ENCODE measurements around the gene GFOD1. TPM values are rescaled to one million over a fixed set of nuclear protein-coding genes. Genes with fewer than 3 reads are reported as not detected.
A peak's percentile ranks its signal among the peaks of the same experiment; 100 is the strongest.

Gene GFOD1
- total RNA-seq, 4 donors from 2014 or later: 16.1 to 30.7 (median 22.9) TPM

DNA sequence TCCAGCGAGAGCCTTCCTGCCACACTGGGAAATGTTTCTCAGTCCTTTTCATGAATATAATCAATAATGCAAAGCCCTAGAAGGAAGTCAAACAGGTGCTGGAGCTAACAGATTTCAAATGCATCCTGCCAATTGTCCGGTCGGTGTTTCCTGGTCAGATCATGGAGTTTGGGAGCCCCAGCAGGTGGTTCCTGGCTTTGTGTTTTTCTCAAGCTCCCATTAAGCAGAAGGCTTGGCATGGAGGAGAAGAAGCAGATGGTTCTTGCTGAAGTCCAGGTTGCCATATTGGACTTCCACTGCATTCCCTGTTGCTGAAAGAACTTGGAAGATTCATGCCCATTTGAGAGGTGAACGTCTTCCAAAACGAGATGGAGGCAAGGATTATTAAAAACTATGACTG lies 68.6 kb downstream of the GFOD1 start:
- no peak overlapping the region for H3K4me3 ChIP-seq
- no peaks in the 10 kb centered on the region for H3K27me3 ChIP-seq
- intact Hi-C loops (cut with DNase I): no loop called here
- no peaks in the 10 kb centered on the region for H3K9me3 ChIP-seq
- peak overlapping the region in 3 of 4 donors; percentile 70 to 79 (median 75) for H3K27ac ChIP-seq
- H3K4me1 ChIP-seq: peaks cover 5 to 73% (median 39%) of the 10 kb centered on the region in 3 donors
- WGBS, 2 donors: 75 to 90% methylated on average over 4 to 5 of the region's 5 CpGs
- DNase-seq: no peak
- H3K36me3 ChIP-seq: no peaks in the 10 kb centered on the region
- TF ChIP-seq, protein P1, sequence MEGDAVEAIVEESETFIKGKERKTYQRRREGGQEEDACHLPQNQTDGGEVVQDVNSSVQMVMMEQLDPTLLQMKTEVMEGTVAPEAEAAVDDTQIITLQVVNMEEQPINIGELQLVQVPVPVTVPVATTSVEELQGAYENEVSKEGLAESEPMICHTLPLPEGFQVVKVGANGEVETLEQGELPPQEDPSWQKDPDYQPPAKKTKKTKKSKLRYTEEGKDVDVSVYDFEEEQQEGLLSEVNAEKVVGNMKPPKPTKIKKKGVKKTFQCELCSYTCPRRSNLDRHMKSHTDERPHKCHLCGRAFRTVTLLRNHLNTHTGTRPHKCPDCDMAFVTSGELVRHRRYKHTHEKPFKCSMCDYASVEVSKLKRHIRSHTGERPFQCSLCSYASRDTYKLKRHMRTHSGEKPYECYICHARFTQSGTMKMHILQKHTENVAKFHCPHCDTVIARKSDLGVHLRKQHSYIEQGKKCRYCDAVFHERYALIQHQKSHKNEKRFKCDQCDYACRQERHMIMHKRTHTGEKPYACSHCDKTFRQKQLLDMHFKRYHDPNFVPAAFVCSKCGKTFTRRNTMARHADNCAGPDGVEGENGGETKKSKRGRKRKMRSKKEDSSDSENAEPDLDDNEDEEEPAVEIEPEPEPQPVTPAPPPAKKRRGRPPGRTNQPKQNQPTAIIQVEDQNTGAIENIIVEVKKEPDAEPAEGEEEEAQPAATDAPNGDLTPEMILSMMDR (IDR thresholded peaks at IDR 0.05): no peak
- TF ChIP-seq POLR2A (IDR thresholded peaks at IDR 0.05): no peak

DNA sequence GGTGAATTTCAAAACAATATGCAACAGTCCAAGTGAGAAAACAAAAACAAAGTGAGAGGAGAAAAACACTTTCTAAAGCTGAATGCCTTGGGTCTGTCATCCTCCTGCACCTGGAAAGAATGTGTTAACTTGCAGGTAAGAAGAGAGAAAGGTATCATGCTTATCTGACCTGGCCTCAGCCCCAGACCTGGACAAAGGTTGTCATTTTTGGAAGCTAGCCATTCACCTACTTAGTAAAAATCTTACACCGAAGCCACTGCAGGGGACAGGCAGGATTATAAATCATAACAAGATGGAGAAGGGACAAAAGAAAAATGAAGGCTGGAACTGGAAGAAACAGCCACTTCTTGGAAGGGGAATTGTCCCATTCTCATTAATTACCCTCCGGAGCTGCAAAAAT lies 69.4 kb downstream of the GFOD1 start:
- Histone ChIP-seq H3K9me3 (no peaks in the 10 kb centered on the region), H3K27me3 (no peaks in the 10 kb centered on the region), H3K36me3 (no peaks in the 10 kb centered on the region), H3K27ac (peak overlapping the region in 2 of 4 donors; percentile 70 to 79), H3K4me3 (no peak overlapping the region), H3K4me1 (peaks cover 5 to 73% (median 38%) of the 10 kb centered on the region in 3 donors)
- intact Hi-C loops (cut with DNase I): no loop called here
- no peak for DNase-seq
- TF ChIP-seq, protein P1 (IDR thresholded peaks at IDR 0.05): no peak
- TF ChIP-seq POLR2A (IDR thresholded peaks at IDR 0.05): no peak
- WGBS, 2 donors: 68 to 86% methylated on average over 2 of the region's 2 CpGs

DNA sequence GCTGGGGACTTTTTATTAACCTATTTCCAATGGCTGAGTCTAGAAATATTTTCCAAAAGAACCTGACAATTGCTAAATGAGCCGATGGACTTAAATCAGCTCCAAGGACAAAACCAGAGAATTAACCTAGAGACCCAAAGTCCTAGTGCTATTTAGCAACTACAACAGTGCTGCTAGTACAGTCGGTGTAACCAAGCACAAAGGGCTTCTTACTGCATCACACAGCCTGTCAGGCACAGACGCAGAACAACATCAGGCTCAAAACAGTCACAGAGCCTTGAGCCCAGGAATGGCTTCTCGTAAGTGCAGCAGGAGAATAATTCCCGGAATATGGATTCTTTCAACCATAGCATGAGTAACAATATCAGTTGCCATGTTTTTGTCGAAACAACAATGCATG lies 70.0 kb downstream of the GFOD1 start:
- H3K36me3 ChIP-seq: no peaks in the 10 kb centered on the region
- 44 to 73% methylated on average over 3 to 6 of the region's 6 CpGs for WGBS, 2 donors
- H3K27me3 ChIP-seq: no peaks in the 10 kb centered on the region
- peak overlapping the region in 3 of 4 donors; percentile 18 to 70 (median 53) for H3K27ac ChIP-seq
- TF ChIP-seq, protein P1 (IDR thresholded peaks at IDR 0.05): no peak
- no peak for TF ChIP-seq POLR2A (IDR thresholded peaks at IDR 0.05)
- no peak overlapping the region for H3K4me3 ChIP-seq
- intact Hi-C loops (cut with DNase I): no loop called here
- no peak for DNase-seq
- H3K9me3 ChIP-seq: no peaks in the 10 kb centered on the region
- peaks cover 5 to 73% (median 35%) of the 10 kb centered on the region in 3 donors for H3K4me1 ChIP-seq

DNA sequence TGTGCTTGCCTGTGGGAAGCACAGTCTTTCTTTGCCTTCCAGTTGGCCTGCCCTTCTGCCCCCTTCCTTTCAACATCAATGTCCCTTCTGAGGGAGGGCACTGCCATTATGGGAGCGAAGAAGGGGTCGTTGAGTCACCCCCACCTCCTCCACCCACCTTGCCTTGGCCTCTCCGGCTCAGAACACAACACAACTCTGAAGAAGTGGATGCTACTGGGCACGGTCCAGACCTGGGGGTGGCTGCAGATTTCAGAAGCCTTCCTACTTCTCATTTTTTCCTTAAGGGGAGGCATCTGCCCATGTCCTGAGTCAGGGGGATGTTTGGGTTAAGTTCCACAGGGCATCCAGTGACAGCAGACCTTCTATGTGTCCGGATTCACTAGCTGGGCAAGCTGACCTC lies 72.1 kb downstream of the GFOD1 start:
- no peak for DNase-seq
- no peak overlapping the region for H3K4me3 ChIP-seq
- H3K4me1 ChIP-seq: peaks cover 5 to 67% (median 24%) of the 10 kb centered on the region in 3 donors
- no peaks in the 10 kb centered on the region for H3K9me3 ChIP-seq
- intact Hi-C loops (cut with DNase I): no loop called here
- WGBS, 2 donors: 67 to 77% methylated on average over 4 to 5 of the region's 5 CpGs
- TF ChIP-seq, protein P1 (IDR thresholded peaks at IDR 0.05): no peak
- TF ChIP-seq POLR2A (IDR thresholded peaks at IDR 0.05): no peak
- peak overlapping the region; percentile 36 to 89 (median 74) for H3K27ac ChIP-seq
- no peaks in the 10 kb centered on the region for H3K36me3 ChIP-seq
- no peaks in the 10 kb centered on the region for H3K27me3 ChIP-seq

DNA sequence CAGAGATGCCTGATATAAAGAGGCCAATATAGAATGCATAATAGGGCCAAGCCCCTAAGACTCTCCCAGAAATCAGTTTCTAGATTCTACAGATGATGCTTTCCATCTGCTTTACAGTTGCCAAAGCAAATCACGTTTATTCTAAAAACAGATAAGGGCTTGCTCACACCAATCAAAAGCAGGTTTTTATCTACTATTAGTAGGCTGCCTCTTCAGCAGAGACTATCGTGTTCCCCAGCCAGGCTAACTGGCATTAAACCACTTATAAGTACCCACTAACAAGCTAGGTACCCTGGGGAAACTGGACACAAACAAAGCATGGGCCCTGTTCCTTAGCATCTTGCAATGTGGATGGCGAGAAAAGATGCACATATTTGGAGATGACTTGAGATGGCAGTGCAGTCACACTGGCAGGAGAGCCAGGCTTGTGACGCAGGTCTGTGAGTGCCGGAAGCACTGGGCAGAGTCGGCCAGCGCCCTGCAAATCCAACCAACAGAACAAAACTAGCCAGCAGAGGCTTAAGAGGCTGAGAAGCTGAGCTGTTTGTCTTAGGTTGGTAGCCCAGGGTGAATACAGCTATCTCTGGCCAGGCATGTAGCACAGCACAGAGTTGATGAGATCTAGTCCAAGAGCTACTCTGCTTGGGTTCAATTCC lies 73.4 kb downstream of the GFOD1 start:
- Histone ChIP-seq H3K36me3 (no peaks in the 10 kb centered on the region), H3K27ac (peak overlapping the region; percentile 36 to 89 (median 74)), H3K4me3 (no peak overlapping the region), H3K27me3 (no peaks in the 10 kb centered on the region), H3K4me1 (peaks cover 0 to 54% (median 13%) of the 10 kb centered on the region in 3 donors), H3K9me3 (no peaks in the 10 kb centered on the region)
- WGBS, 2 donors: 44 to 61% methylated on average over 6 to 7 of the region's 7 CpGs
- intact Hi-C loops (cut with DNase I): no loop called here
- peak in 1 of 4 donors; percentile 40 for TF ChIP-seq POLR2A (IDR thresholded peaks at IDR 0.05)
- TF ChIP-seq, protein P1 (IDR thresholded peaks at IDR 0.05): peak in 2 of 6 experiments; percentile 10 to 11
- DNase-seq: no peak

Data from esophagus squamous epithelium (tissue), 5 donors.